ENCODE data around the gene KCNT1. TPM values are rescaled to one million over a fixed set of nuclear protein-coding genes. Genes with fewer than 3 reads are reported as not detected.

The KCNT1 gene
- total RNA-seq, 1 donor from 2014 or later, result 2.7 TPM

DNA sequence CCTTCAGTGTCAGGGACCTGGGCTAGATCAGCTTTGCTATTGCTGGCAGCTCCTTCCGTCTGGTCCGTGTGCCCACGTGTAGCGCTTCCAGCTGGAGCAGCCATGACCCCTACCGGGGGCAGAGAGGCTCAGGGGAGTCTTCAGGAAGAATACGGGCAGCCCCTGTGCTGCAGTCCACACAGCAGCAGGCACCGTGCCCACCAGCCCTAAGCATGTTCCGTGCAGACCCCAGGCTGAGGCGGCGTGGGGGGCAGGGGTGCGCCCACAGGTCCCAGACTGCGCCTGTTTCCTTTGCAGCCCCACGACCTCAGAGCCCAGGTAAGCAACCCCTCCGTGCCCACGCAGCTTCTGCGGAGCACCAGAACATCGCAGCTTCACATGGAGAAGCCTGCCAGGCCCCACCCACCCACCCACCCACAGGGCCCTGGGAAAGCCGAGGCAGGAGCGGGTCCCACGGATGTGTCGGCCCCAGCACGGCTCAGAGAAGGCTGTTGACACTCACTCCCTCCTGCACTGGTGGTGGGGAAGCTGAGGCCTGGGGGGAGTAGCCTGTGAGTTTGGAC, 83.1 kb downstream of the KCNT1 start:
- no peak for DNase-seq

DNA sequence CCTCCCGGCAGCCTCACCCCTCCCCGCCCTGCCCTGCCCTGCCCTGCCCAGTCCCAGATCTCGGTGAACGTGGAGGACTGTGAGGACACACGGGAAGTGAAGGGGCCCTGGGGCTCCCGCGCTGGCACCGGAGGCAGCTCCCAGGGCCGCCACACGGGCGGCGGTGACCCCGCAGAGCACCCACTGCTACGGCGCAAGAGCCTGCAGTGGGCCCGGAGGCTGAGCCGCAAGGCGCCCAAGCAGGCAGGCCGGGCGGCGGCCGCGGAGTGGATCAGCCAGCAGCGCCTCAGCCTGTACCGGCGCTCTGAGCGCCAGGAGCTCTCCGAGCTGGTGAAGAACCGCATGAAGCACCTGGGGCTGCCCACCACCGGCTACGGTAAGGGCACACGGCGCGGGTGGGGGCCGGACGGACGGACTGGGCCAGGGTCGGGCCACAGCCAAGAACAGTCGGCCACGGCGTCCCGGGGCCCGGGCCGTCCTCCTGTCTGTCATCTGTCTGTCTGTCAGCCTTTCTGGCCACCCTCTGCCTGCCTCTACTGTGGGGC, 84.2 kb downstream of the KCNT1 start:
- DNase-seq, result no peak

DNA sequence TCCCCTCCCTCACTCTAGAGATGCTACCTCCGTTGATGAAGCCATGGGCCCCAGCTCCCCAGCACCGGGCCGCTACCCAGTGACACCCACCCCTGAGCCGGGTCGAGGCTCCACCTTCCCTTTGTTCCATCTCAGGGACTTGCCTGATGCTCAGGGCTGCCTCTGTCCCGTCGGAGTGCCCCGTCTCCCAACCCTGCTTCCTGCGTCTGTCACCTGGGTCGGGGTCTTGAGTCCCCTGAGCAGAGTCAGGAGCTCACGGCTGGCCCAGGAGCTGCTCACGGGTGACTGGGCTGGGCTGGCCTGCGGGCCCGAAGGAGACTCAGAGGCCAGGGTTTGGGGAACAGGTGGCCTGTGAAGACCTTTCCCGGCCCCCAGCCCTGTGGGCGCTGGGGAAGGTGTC, 85.3 kb downstream of the KCNT1 start:
- no peak for DNase-seq

DNA sequence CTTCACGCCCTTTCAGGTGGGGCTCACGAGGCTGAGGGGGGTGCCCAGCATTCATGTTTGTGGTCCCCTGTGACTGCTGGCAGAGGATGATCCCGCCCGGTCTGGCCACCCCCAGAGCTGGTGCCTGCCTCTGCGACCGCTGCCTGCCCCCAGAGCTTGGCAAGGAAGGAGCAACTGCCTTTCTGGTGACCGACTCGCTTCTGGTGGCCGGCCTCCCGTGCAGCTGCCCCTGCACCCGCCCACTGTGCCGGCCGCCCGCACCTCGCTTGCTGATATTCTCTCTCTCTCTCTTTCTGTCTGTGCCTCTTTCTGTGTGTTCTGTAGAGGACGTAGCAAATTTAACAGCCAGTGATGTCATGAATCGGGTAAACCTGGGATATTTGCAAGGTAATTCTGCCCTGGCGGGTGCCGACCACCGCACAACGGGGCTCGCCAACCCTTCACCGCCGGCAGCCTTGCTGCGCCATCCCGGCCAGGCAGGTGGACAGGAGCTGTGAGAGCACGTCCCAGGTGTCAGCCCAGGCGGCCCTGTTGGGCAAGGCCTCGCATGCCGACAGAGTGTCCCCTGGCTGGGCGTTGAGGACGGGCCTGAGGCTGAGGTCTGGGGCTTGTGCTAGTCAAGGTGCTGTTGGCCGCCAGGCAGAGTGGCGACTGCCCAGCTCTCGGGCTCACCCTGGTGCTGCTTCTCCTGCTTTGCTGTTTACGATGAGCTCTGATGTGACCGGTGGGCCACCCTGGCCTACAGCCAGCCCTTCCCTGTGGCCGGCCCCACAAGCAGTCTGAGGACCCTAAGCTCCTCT, 86.0 kb downstream of the KCNT1 start:
- DNase-seq, result no peak

DNA sequence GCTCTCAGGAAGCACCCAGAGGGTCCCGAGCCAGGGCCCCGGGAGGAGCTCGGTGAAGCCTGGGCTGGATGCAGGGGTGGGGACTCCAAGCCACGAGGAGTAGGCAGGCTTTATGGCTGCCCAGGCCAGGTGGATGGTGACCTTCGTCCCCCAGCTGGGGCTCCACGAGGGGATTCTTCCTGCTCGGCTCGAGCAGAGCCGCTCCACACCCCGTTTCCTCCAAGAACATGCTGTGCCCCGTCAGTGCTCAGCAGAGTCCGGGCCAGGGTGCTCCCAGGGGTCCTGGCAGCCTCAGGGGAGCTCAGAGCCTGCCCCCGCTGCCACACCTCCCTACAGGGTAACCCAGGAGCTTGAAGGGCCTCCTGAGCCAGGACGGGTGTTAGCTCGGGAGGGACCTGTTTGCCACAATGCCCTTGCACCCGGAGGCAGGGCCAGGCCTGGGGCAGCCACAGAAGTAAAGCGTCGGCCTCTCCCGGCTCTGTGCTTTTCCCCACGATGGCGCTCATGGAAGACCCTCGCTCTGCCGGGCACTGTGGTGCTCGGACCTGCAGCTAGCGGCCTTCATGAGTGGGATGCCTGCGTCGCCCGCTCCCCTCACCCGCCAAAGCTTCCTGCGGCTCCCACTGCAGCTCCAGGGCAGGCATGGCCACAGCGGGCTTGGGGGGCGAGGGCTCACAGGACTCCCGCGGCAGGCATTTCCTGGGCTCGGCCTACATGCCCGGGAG, 86.8 kb downstream of the KCNT1 start:
- no peak for DNase-seq

DNA sequence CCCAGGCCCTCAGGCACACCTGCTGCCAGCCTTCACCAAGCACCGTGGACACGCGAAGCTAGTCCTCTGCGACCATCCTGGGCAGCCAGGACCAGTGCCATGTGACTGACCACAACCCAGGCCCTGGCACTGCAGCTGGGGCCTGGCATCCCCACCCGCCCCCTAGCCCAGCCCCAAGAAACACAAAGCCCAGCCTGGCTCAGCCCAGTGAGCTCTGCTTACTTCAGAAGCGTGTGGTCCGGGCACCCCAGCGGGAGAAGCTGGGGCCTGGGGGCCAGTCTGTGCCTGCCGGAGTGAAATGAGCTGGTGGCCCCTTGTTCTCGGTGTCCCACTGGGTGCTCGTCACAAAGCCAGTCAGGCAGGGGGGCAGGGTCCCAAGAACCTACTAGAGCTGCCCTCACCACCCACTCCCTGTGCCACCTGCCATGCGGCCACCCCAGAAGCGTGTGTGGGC, 87.9 kb downstream of the KCNT1 start:
- no peak for DNase-seq

DNA sequence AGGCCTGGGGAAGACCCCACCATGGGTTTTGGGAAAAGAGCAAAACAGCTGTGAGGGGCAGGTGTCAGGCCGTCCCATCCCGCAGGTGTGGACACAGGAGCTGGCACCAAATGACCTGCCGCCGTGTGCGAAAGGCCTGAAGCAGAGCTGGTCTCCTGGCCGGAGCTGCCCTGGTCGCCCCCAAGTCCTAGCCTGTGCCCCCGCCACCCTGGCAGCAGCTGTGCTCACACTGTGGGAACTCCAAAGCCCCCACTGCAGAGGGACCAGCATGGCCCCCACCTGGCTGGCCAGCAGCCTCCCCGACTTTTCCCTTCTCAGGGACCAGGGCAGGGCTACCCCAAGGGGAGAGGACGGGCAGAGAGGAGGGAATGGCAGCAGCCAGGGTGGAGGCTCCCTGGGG, 88.4 kb downstream of the KCNT1 start:
- DNase-seq, result no peak

DNA sequence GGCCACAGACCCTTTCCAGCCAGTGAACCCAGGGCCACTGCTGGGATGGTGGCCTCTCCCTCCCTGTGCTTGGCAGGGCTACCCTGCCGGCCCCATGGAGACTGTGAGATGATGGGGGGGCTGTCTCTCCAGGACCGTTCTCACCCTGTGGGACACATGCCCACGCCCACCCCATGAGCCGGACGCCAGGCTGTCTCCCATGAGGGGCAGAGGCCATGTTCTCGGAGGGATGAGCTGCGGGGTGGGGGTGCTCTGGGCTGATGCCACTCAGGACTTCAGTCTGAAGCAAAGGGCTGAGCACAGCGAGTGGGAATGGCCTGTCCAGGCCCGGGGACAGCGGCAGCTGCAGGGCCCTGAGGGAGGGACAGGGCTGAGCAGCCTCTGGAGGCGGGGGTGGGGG, 88.9 kb downstream of the KCNT1 start:
- no peak for DNase-seq

DNA sequence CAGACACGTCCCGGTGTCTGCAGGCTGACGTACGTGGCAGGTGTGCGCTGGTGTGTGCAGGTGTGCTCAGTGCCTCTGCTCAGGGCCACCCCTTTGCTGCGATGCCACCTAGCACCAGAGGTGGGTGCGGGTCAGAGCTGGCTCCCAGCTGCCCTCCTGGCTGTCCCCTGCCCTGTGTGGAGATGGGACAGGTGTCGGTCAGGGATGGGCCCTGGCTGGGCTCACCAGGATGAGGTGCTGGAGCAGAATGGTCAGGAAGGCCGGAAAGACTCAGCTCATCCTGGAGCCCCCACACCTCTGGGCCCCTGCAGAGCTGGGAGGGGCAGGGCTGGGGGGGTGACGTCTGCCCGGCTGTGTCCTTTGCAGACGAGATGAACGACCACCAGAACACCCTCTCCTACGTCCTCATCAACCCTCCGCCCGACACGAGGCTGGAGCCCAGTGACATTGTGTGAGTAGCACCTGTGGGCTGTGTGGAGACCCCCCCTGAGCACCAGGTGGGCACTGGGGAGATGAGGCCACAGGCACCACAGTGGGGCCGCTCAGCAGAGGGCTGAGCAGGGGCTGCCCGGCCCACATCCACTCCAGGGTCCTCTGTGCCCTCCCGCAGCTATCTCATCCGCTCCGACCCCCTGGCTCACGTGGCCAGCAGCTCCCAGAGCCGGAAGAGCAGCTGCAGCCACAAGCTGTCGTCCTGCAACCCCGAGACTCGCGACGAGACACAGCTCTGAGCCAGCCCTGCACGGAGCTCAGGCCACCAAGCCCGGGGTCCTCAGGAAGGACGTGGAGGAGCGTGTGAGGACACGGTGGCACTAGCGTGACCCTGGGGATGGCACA, 89.7 kb downstream of the KCNT1 start:
- no peak for DNase-seq

DNA sequence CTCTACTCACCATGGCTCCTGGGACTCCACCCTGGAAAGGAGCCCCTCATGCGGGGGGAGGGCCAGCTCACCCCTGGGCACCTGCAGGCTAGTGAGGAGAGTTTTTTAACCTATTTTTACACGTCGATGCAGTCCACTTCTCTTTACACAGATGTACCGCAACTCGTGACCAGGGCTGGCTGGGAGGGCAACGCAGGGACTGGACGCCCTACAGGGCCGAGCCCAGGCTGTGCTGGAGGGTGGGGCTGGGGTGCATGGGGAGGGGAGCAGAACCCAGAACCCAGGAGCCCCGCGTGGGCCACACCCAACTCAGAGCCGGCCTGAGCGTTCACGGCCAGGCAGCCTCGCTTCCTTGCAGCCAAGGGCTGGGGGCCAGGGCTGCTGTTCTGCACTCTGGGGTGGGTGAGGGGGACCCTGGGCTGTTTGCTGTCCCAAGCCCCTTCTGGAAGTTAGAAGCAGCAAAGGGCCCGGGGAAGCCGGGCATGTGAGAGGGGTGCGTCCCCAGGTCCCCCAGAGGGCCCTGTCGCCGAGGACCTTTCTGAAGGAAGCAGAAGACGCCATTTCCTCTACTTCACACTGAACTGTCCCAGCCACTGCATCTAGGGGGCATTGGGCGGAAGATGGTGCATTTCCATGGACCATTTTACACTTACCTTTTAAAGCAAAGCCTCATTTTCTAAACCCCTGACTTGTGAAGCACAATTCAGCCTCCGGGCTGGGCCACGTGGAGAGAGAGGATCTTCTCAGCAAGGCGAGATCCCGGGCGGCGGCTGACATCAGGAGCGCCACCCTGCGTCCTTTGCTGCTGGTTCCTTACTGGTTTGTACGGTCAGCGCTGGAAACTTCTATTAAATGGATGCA, 90.5 kb downstream of the KCNT1 start:
- no peak for DNase-seq

DNA sequence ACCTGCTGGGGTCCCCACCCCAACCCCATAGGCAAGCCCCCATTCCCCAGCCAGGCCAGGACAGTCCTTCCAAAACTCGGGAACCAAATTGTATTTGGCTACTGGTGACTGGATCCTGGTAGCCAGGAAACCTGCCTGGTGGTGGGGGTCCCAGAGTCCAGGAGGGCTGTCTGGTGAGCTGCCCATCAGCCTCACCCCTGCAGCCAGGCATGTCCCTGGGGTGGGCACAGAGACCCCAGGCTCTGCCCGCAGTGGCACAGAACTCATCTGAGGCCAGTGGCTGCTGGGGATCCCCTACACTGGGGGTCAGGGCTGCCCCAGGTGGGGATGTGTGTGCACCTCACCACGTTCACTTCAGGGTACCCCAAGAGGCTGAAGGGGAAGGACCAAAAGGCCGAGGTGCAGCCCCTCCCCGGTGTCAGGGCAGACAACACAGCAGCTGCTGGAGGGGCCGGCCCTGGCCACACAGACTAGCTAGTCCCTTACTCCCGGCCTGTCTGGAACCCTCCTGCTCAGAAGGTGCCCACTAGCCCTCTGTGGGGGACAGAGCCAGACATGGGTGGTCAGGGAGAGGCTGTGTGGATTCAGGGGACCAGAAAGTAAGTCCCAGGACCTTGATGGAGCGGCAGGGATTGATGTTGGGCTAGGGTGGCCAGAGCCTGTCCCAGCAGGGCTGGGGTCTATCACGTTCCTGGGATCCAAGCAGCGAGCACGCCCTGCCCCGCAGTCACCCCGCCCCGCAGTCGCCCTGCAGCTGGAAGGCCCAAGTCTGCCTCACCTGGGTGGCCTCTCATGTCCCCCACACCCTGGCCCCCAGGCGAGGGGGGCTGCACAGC, 91.5 kb downstream of the KCNT1 start:
- no peak for DNase-seq

DNA sequence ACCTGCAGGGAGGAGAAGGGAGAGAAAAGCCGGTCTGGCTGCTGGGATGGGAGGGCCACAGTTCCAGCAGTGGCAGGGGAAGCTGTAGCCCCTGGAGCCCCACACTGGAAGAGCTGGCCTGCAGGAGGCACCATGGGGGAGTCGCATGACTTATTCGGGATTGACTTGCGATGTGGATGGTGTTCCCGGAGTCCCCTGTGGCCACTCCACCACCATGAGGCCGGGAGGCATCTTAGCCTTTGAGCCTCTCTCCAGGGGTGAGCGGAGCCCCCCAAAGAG, 92.0 kb downstream of the KCNT1 start:
- no peak for DNase-seq

DNA sequence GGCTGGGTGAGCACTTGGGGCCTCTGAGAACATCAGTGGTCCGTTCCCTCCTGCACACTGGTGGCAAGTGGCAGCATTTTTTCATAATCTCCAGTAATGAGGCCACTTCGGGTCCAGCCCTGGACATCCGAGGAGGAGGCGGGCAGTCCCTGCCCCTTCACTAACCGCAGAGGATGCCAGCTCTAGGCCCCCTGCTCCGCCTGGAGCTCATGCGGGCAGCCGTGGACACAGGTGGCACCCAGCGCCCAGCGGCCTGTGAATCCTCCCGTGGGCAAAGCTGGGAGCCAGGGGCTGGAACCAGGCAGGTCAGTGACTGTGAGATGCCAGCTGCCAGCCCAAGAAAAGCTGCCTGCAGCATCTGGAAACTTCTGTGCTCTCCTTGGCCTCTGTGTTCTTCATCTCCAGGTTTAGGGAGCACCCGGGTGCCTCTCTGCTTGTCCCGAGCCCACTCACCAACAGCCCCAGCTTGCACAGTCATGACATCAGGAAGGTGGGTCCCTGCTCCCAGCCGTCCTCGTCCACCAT, 92.4 kb downstream of the KCNT1 start:
- no peak for DNase-seq

DNA sequence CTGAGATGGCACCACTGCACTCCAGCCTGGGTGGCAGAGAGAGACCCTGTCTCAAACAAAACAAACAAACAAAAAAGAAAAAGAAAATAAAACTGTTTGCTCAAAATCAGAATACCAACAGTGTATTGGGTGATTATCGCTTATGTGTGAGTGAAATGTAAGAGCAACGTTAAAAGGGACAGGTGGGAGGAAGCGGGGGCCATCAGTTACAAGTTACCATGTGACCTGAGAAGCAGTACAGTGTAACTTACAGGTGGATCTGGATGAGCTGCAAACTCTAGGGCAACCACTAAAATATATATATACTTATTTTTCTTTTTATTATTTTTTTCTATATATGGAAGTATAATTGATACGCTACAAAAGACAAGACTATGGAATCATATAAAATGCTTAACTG, 93.4 kb downstream of the KCNT1 start:
- no peak for DNase-seq

DNA sequence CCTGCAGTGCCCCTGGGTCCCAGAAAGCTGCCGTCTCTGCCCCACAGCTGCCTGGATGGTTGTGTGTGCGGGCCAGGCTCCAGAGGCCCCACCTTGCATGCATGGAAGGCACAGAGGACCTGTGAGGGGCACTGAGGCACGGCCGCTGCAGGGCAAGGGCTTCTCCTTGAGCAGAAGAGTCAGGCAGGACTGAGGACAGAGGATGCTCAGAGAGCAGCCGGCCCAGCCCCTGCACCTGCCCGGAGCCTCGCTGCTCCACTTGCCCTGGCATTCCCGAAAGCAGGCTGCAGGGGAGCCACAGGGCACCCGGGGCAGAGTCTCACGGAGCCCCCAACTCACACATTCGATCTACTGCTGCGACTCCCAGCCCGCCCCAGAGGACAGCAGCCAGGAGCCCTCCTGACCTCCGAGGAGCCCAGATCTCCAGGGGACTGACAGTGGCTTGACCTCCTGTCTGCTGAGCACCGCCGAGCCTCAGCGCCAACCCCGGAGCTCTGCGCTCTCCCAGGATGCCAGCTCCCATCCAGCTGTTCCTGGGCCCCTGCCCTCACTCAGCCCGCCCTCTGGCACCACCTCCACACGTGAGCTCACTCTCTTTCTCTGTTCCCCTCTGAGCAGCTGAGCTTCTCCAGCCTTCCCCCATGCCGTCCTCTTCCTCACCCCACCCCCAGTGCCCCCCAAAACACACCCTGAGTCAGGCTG, 95.0 kb downstream of the KCNT1 start:
- no peak for DNase-seq

DNA sequence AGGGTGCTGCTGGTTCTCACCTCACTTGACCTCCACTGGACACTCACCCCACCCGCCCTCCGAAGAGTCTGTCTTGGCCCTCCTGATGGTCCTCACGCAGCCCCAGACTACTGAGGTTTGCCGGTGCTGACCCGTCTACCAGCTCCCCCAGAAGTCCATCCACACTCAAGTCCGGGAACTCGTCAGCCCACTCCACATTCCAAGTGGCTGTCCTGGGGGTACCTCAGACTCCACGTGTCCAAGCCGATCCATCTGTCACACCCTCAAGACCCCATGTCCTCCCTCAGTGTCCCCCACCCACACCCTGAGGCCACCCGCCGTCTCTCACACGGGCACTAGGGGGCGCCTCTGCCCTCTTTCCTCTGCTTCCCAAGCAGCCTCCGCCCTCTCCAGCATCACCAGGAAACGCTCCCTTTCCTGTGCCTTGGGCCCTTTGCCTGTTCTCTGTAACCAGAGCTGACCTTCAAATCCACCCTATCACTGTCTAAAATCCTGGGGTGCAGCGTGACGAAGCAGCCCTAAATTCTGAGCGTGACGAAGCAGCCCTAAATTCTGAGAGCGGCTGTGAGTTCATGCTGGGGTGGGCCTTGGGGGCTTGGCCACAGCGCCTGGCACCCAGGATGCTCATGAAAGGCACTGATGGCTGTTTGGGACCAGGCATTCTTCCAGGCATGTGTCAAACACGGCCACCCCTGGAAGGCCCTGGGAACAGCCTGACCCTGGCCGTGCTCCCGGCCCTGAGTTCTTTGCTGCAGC, 95.7 kb downstream of the KCNT1 start:
- DNase-seq, result no peak

DNA sequence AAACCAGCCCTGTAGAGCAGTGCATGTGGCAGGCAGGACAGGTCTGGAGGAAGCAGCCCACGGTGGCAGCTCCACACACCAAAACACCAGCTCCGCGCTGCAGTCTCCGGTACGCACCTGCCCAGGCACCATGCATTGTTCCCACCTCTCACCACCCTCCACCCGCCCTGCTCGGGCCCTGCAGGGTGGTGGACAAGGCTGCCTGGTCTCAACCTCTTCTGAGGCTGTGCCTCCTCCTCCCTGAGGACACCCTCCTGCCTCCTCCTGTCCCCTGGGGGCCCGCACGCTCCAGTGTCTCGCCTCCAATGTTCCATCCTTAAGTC, 96.2 kb downstream of the KCNT1 start:
- DNase-seq, result no peak

DNA sequence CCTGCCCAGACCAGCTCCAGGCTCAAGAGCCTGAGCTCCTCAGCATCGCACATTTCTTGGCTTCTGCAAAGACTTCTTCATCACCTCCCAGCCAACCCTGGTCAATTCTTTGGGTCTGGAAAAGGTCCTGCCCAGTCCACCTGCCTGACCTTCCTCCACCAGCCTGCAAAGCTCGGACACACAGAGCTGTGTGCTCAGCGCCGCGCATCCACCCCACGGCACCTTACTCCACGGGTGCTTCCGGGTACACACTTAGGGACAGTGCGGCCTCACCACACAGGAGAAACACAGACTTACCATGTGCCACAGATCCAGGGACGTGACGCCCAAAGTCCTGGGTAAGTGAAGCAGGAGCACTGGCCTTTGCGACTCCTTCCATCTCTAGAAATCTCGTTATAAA, 97.3 kb downstream of the KCNT1 start:
- no peak for DNase-seq

DNA sequence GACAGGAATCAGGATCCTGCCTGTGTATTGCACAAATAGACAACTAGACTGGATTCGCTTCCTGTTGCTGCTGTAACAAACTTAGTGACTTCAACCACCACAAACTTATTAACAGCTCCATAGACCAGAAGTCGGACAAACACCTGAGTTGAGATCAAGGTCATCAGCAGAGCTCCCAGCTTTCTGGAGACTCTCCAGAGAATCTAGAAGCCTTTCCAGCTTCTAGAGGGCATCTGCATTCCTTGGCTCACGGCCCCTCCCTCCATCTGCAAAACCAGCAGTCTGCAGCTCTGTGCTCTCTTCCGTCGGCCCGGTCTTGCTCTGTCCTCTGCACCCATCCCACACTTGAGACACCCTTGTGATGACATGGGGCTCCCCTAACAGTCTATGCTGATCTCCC, 99.1 kb downstream of the KCNT1 start:
- no peak for DNase-seq
